ENCODE data around the gene EP400.

The EP400 gene

GRCh38 chr12:131911851-131912477, 37.8 kb upstream of the EP400 start:
- TF ChIP-seq, protein P1, sequence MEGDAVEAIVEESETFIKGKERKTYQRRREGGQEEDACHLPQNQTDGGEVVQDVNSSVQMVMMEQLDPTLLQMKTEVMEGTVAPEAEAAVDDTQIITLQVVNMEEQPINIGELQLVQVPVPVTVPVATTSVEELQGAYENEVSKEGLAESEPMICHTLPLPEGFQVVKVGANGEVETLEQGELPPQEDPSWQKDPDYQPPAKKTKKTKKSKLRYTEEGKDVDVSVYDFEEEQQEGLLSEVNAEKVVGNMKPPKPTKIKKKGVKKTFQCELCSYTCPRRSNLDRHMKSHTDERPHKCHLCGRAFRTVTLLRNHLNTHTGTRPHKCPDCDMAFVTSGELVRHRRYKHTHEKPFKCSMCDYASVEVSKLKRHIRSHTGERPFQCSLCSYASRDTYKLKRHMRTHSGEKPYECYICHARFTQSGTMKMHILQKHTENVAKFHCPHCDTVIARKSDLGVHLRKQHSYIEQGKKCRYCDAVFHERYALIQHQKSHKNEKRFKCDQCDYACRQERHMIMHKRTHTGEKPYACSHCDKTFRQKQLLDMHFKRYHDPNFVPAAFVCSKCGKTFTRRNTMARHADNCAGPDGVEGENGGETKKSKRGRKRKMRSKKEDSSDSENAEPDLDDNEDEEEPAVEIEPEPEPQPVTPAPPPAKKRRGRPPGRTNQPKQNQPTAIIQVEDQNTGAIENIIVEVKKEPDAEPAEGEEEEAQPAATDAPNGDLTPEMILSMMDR (IDR thresholded peaks at IDR 0.05; ENCODE audit: unreplicated experiment in 3 of 3), result no peak
- H3K27ac Mint-ChIP-seq, result no peak overlapping the region
- H3K27me3 Mint-ChIP-seq (ENCODE audit: low read depth), result no peaks in the 10 kb centered on the region
- H3K36me3 Mint-ChIP-seq (ENCODE audit: low read depth), result no peaks in the 10 kb centered on the region
- H3K4me1 Mint-ChIP-seq, result no peaks in the 10 kb centered on the region
- H3K4me3 Mint-ChIP-seq, result no peak overlapping the region
- no peaks in the 10 kb centered on the region for H3K9me3 Mint-ChIP-seq

GRCh38 chr12:131912518-131913274, 37.0 kb upstream of the EP400 start:
- Mint-ChIP-seq H3K4me1 (no peaks in the 10 kb centered on the region), H3K4me3 (no peak overlapping the region), H3K36me3 (ENCODE audit: low read depth) (no peaks in the 10 kb centered on the region), H3K9me3 (no peaks in the 10 kb centered on the region), H3K27me3 (ENCODE audit: low read depth) (no peaks in the 10 kb centered on the region), H3K27ac (no peak overlapping the region)
- TF ChIP-seq, protein P1 (IDR thresholded peaks at IDR 0.05; ENCODE audit: unreplicated experiment in 3 of 3), result no peak

- H3K36me3 Mint-ChIP-seq (ENCODE audit: low read depth), result no peaks in the 10 kb centered on the region
- H3K27me3 Mint-ChIP-seq (ENCODE audit: low read depth), result no peaks in the 10 kb centered on the region
- no peak overlapping the region for H3K27ac Mint-ChIP-seq
- H3K9me3 Mint-ChIP-seq, result no peaks in the 10 kb centered on the region
- no peaks in the 10 kb centered on the region for H3K4me1 Mint-ChIP-seq
- TF ChIP-seq, protein P1 (IDR thresholded peaks at IDR 0.05; ENCODE audit: unreplicated experiment in 3 of 3), result no peak
- H3K4me3 Mint-ChIP-seq, result no peak overlapping the region
These were observed 36.1 kb upstream of the EP400 start for GRCh38 chr12:131913666-131914065.

DNA sequence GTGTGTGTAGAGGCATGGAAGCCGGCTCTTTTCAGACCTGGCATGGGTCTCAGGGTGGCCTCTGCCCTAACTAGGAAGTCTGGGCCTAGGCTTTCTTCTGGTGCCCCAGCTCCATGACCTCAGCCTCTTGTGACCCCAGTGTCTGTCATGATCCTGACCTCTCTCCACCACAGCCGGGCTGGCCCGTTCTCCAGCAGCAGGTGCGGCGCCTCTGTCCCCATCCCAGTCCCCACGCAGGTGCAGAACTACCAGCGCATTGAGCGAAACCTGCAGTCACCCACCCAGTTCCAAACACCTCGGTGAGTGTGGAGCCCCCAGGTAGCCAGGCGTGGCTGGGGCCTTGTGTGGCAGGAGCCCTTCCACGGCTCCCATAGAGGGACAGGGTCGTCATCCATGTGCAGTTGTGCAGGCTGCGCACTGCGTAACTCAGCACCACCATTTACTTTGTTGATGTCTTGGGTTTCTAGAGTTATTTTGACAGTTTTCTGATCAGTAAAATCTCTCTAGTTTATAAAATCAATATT, 35.5 kb upstream of the EP400 start:
- Mint-ChIP-seq H3K4me3 (no peak overlapping the region), H3K27me3 (ENCODE audit: low read depth) (no peaks in the 10 kb centered on the region), H3K9me3 (no peaks in the 10 kb centered on the region), H3K4me1 (no peaks in the 10 kb centered on the region), H3K27ac (no peak overlapping the region), H3K36me3 (ENCODE audit: low read depth) (no peaks in the 10 kb centered on the region)
- TF ChIP-seq, protein P1 (IDR thresholded peaks at IDR 0.05; ENCODE audit: unreplicated experiment in 3 of 3), result no peak

- H3K4me3 Mint-ChIP-seq, result no peak overlapping the region
- TF ChIP-seq, protein P1 (IDR thresholded peaks at IDR 0.05; ENCODE audit: unreplicated experiment in 3 of 3), result no peak
- no peaks in the 10 kb centered on the region for H3K4me1 Mint-ChIP-seq
- H3K36me3 Mint-ChIP-seq (ENCODE audit: low read depth), result no peaks in the 10 kb centered on the region
- no peaks in the 10 kb centered on the region for H3K9me3 Mint-ChIP-seq
- H3K27ac Mint-ChIP-seq, result no peak overlapping the region
- no peaks in the 10 kb centered on the region for H3K27me3 Mint-ChIP-seq (ENCODE audit: low read depth)
These were observed 34.6 kb upstream of the EP400 start for GRCh38 chr12:131915000-131915689.
